Measurements from ENCODE around the gene TMEM63A.
"Not testable (repeated sequence)": the region's sequence is repeated elsewhere in the genome, so short reads cannot be mapped to it uniquely, and the experiment has no call there.

TMEM63A gene

GRCh38 chr1:225887554-225888288 is 5.5 kb upstream of the TMEM63A start:
- in situ Hi-C loops (cut with HindIII; ENCODE audit: low sequenced_read_pairs), result not testable (repeated sequence)

GRCh38 chr1:225887030-225887314 is 4.8 kb upstream of the TMEM63A start:
- in situ Hi-C loops (cut with HindIII; ENCODE audit: low sequenced_read_pairs), result no loop called here

GRCh38 chr1:225886159-225887029 is 4.2 kb upstream of the TMEM63A start:
- in situ Hi-C loops (cut with HindIII; ENCODE audit: low sequenced_read_pairs), result no loop called here

- in situ Hi-C loops (cut with HindIII; ENCODE audit: low sequenced_read_pairs), result no loop called here
Measured at GRCh38 chr1:225885336-225885735, 3.2 kb upstream of the TMEM63A start.

- in situ Hi-C loops (cut with HindIII; ENCODE audit: low sequenced_read_pairs), result loop anchor here (5.0 kb wide), 1 partner anchor 39 kb away; the partner anchor contains the start of gene PYCR2
Measured at GRCh38 chr1:225883616-225884265, 1.6 kb upstream of the TMEM63A start.

GRCh38 chr1:225882694-225883615 is 775 bp upstream of the TMEM63A start:
- in situ Hi-C loops (cut with HindIII; ENCODE audit: low sequenced_read_pairs), result loop anchor here (5.0 kb wide), 1 partner anchor 39 kb away; the partner anchor contains the start of gene PYCR2

GRCh38 chr1:225881081-225881958 is 860 bp downstream of the TMEM63A start:
- in situ Hi-C loops (cut with HindIII; ENCODE audit: low sequenced_read_pairs), result loop anchor here (5.0 kb wide), 1 partner anchor 41 kb away; the partner anchor contains the start of gene PYCR2

- in situ Hi-C loops (cut with HindIII; ENCODE audit: low sequenced_read_pairs), result loop anchor here (5.0 kb wide), 1 partner anchor 42 kb away; the partner anchor contains the start of gene PYCR2
Measured at GRCh38 chr1:225880636-225881035, 1.5 kb downstream of the TMEM63A start.

- in situ Hi-C loops (cut with HindIII; ENCODE audit: low sequenced_read_pairs), result loop anchor here (5.0 kb wide), 1 partner anchor 42 kb away; the partner anchor contains the start of gene PYCR2
Measured at GRCh38 chr1:225880222-225880588, 2.0 kb downstream of the TMEM63A start.

GRCh38 chr1:225879521-225880221 is 2.5 kb downstream of the TMEM63A start:
- in situ Hi-C loops (cut with HindIII; ENCODE audit: low sequenced_read_pairs), result loop anchor here (5.0 kb wide), 1 partner anchor 43 kb away; the partner anchor contains the start of gene PYCR2

- in situ Hi-C loops (cut with HindIII; ENCODE audit: low sequenced_read_pairs), result no loop called here
Measured at GRCh38 chr1:225878282-225878681, 3.9 kb downstream of the TMEM63A start.

- in situ Hi-C loops (cut with HindIII; ENCODE audit: low sequenced_read_pairs), result no loop called here
Measured at GRCh38 chr1:225877580-225877979, 4.6 kb downstream of the TMEM63A start.

GRCh38 chr1:225876900-225877510 is 5.2 kb downstream of the TMEM63A start:
- in situ Hi-C loops (cut with HindIII; ENCODE audit: low sequenced_read_pairs), result no loop called here

GRCh38 chr1:225875044-225875815 is 7.0 kb downstream of the TMEM63A start:
- in situ Hi-C loops (cut with HindIII; ENCODE audit: low sequenced_read_pairs), result no loop called here

GRCh38 chr1:225874431-225874830 is 7.7 kb downstream of the TMEM63A start:
- in situ Hi-C loops (cut with HindIII; ENCODE audit: low sequenced_read_pairs), result no loop called here

GRCh38 chr1:225873281-225873850 is 8.8 kb downstream of the TMEM63A start:
- in situ Hi-C loops (cut with HindIII; ENCODE audit: low sequenced_read_pairs), result no loop called here

- in situ Hi-C loops (cut with HindIII; ENCODE audit: low sequenced_read_pairs), result no loop called here
Measured at GRCh38 chr1:225872075-225872430, 10.1 kb downstream of the TMEM63A start.

Data from endothelial cell of hepatic sinusoid (primary cell).